Measurements from ENCODE around the gene HNRNPR.
"Not testable (repeated sequence)": the region's sequence is repeated elsewhere in the genome, so short reads cannot be mapped to it uniquely, and the experiment has no call there.

HNRNPR gene

DNA sequence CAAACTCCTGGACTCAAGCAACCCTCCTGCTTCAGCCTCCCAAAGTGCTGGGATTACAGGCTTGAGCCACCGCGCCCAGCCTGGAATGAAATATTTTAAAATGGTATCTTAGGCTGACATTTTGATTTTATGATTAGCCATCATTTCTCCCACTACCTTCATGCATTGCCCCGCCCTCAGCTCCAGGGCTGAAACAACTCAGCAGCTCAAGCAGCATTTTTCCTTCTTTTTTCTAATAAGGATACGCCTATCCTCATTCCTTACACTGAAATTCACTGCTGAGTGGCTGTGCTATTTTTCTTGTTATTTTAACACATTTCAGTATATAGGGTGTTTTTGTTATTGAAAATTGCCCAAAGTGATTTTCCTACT, 70.0 kb downstream of the HNRNPR start:
- TF ChIP-seq EZH2phosphoT487 (IDR thresholded peaks at IDR 0.05; ENCODE audit: borderline replicate concordance): no peak
- TF ChIP-seq CTCF (conservative IDR thresholded peaks at IDR 0.05; ENCODE audit: low read length): no peak
- no peaks in the 10 kb centered on the region for H3F3A ChIP-seq (ENCODE audit: low read depth)

GRCh38 chr1:23273450-23274133, 70.5 kb downstream of the HNRNPR start:
- Histone ChIP-seq H4K20me1 (ENCODE audit: insufficient read depth, low read length, poor library complexity, severe bottlenecking) (no peaks in the 10 kb centered on the region), H3K4me3 (ENCODE audit: low read length, poor library complexity, severe bottlenecking) (no peak overlapping the region), H3K4me1 (ENCODE audit: insufficient read depth, low read length, poor library complexity, severe bottlenecking) (no peaks in the 10 kb centered on the region), H3K9ac (ENCODE audit: low read depth, low read length, poor library complexity, severe bottlenecking) (no peak overlapping the region), H3K79me2 (ENCODE audit: insufficient read depth, low read length) (no peaks in the 10 kb centered on the region), H3K4me2 (ENCODE audit: low read depth, low read length, poor library complexity, severe bottlenecking) (no peak overlapping the region), H2AFZ (ENCODE audit: low read length) (no peak overlapping the region), H3K9me2 (replicated peaks; ENCODE audit: low read depth, low read length) (no peaks in the 10 kb centered on the region), H3K9me3 (ENCODE audit: insufficient read depth, low read depth, low read length) (no peaks in the 10 kb centered on the region), H3F3A (ENCODE audit: low read depth) (no peaks in the 10 kb centered on the region), H3K27me3 (ENCODE audit: insufficient read depth, low read length, poor library complexity, severe bottlenecking) (no peaks in the 10 kb centered on the region), H3K36me3 (ENCODE audit: insufficient read depth, low read length) (no peaks in the 10 kb centered on the region)
- TF ChIP-seq CTCF (conservative IDR thresholded peaks at IDR 0.05; ENCODE audit: low read length): no peak
- TF ChIP-seq EZH2phosphoT487 (IDR thresholded peaks at IDR 0.05; ENCODE audit: borderline replicate concordance): no peak

More for the DNA sequence above, 70.0 kb downstream of the HNRNPR start:
- H3K9me3 ChIP-seq (ENCODE audit: insufficient read depth, low read depth, low read length): no peaks in the 10 kb centered on the region
- no peaks in the 10 kb centered on the region for H4K20me1 ChIP-seq (ENCODE audit: insufficient read depth, low read length, poor library complexity, severe bottlenecking)
- H3K27me3 ChIP-seq (ENCODE audit: insufficient read depth, low read length, poor library complexity, severe bottlenecking): no peaks in the 10 kb centered on the region
- no peaks in the 10 kb centered on the region for H3K79me2 ChIP-seq (ENCODE audit: insufficient read depth, low read length)
- H3K4me2 ChIP-seq (ENCODE audit: low read depth, low read length, poor library complexity, severe bottlenecking): no peak overlapping the region
- H3K4me3 ChIP-seq (ENCODE audit: low read length, poor library complexity, severe bottlenecking): no peak overlapping the region
- H3K9me2 ChIP-seq (replicated peaks; ENCODE audit: low read depth, low read length): no peaks in the 10 kb centered on the region
- H3K9ac ChIP-seq (ENCODE audit: low read depth, low read length, poor library complexity, severe bottlenecking): no peak overlapping the region
- no peaks in the 10 kb centered on the region for H3K36me3 ChIP-seq (ENCODE audit: insufficient read depth, low read length)
- H2AFZ ChIP-seq (ENCODE audit: low read length): no peak overlapping the region
- no peaks in the 10 kb centered on the region for H3K4me1 ChIP-seq (ENCODE audit: insufficient read depth, low read length, poor library complexity, severe bottlenecking)

GRCh38 chr1:23263380-23263887, 80.7 kb downstream of the HNRNPR start:
- Histone ChIP-seq H3K27me3 (ENCODE audit: insufficient read depth, low read length, poor library complexity, severe bottlenecking) (no peaks in the 10 kb centered on the region), H3K9me3 (ENCODE audit: insufficient read depth, low read depth, low read length) (no peaks in the 10 kb centered on the region), H4K20me1 (ENCODE audit: insufficient read depth, low read length, poor library complexity, severe bottlenecking) (no peaks in the 10 kb centered on the region), H3K4me1 (ENCODE audit: insufficient read depth, low read length, poor library complexity, severe bottlenecking) (no peaks in the 10 kb centered on the region), H3K36me3 (ENCODE audit: insufficient read depth, low read length) (no peaks in the 10 kb centered on the region), H2AFZ (ENCODE audit: low read length) (no peak overlapping the region), H3F3A (ENCODE audit: low read depth) (no peaks in the 10 kb centered on the region), H3K4me2 (ENCODE audit: low read depth, low read length, poor library complexity, severe bottlenecking) (no peak overlapping the region), H3K9ac (ENCODE audit: low read depth, low read length, poor library complexity, severe bottlenecking) (no peak overlapping the region), H3K79me2 (ENCODE audit: insufficient read depth, low read length) (no peaks in the 10 kb centered on the region), H3K4me3 (ENCODE audit: low read length, poor library complexity, severe bottlenecking) (no peak overlapping the region), H3K9me2 (replicated peaks; ENCODE audit: low read depth, low read length) (no peaks in the 10 kb centered on the region)
- TF ChIP-seq EZH2phosphoT487 (IDR thresholded peaks at IDR 0.05; ENCODE audit: borderline replicate concordance) (no peak), CTCF (conservative IDR thresholded peaks at IDR 0.05; ENCODE audit: low read length) (no peak)

- not testable (repeated sequence) for H3K9me2 ChIP-seq (replicated peaks; ENCODE audit: low read depth, low read length); H3K4me2 ChIP-seq (ENCODE audit: low read depth, low read length, poor library complexity, severe bottlenecking); H3K79me2 ChIP-seq (ENCODE audit: insufficient read depth, low read length); H3K36me3 ChIP-seq (ENCODE audit: insufficient read depth, low read length); H3K4me1 ChIP-seq (ENCODE audit: insufficient read depth, low read length, poor library complexity, severe bottlenecking); H2AFZ ChIP-seq (ENCODE audit: low read length); H4K20me1 ChIP-seq (ENCODE audit: insufficient read depth, low read length, poor library complexity, severe bottlenecking); H3F3A ChIP-seq (ENCODE audit: low read depth); H3K9ac ChIP-seq (ENCODE audit: low read depth, low read length, poor library complexity, severe bottlenecking); H3K27me3 ChIP-seq (ENCODE audit: insufficient read depth, low read length, poor library complexity, severe bottlenecking); H3K9me3 ChIP-seq (ENCODE audit: insufficient read depth, low read depth, low read length); H3K4me3 ChIP-seq (ENCODE audit: low read length, poor library complexity, severe bottlenecking)
These were observed 86.0 kb downstream of the HNRNPR start for GRCh38 chr1:23258082-23258481.

- not testable (repeated sequence) for H2AFZ ChIP-seq (ENCODE audit: low read length); H3K9me3 ChIP-seq (ENCODE audit: insufficient read depth, low read depth, low read length); H3K9me2 ChIP-seq (replicated peaks; ENCODE audit: low read depth, low read length); H3K4me2 ChIP-seq (ENCODE audit: low read depth, low read length, poor library complexity, severe bottlenecking); H3K36me3 ChIP-seq (ENCODE audit: insufficient read depth, low read length); H3K27me3 ChIP-seq (ENCODE audit: insufficient read depth, low read length, poor library complexity, severe bottlenecking); H3K79me2 ChIP-seq (ENCODE audit: insufficient read depth, low read length); H4K20me1 ChIP-seq (ENCODE audit: insufficient read depth, low read length, poor library complexity, severe bottlenecking); H3K9ac ChIP-seq (ENCODE audit: low read depth, low read length, poor library complexity, severe bottlenecking); H3K4me1 ChIP-seq (ENCODE audit: insufficient read depth, low read length, poor library complexity, severe bottlenecking); H3K4me3 ChIP-seq (ENCODE audit: low read length, poor library complexity, severe bottlenecking); H3F3A ChIP-seq (ENCODE audit: low read depth)
These were observed 86.7 kb downstream of the HNRNPR start for GRCh38 chr1:23257371-23257770.

All from Loucy (cell line).